GM21390 (cell line): ENCODE results near the gene ANKRD11.
"Not testable (repeated sequence)": the region's sequence is repeated elsewhere in the genome, so short reads cannot be mapped to it uniquely, and the experiment has no call there.

Experiments
- ATAC-seq: cut with Tn5 transposase; IDR thresholded peaks from one replicate; pipeline ENCODE4 v1.9.1; 2021; ENCODE audit not compliant: unreplicated experiment

ANKRD11 gene

DNA sequence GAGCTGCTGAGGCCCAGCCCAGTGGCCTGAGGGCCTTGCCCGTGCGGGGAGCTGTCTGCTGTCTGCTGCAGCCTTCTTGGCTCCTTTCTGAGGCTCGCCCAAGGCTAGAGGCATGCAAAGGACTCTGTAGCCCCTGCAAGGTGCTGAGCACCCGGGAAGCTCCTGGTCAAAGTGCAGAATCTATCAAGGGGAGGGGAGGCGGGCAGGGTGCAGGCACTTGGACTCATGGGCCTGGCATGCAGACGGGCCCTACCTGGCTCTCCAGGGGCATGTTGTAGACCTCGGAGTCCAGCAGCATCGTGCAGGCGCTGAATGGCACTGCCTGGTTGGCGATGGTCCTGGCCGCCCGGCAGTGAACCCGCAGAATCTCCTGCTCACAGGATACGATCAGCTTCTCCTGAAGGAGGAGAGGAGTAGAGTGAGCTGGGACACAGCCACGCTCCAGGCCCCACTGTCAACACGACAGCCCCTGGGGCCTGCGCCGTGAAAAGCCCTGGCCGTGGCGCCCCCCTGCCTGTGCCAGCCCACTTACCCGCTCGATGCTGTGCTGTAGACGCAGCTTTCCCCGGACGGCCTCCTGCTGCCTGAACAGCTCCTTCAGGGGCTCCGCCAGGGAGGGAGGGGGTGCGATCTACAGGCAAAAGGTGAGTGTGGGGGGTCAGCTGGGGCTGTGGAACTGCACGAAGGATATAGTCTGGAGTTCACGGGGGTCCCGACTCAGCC is 215.6 kb downstream of the ANKRD11 start:
- ATAC-seq: no peak

DNA sequence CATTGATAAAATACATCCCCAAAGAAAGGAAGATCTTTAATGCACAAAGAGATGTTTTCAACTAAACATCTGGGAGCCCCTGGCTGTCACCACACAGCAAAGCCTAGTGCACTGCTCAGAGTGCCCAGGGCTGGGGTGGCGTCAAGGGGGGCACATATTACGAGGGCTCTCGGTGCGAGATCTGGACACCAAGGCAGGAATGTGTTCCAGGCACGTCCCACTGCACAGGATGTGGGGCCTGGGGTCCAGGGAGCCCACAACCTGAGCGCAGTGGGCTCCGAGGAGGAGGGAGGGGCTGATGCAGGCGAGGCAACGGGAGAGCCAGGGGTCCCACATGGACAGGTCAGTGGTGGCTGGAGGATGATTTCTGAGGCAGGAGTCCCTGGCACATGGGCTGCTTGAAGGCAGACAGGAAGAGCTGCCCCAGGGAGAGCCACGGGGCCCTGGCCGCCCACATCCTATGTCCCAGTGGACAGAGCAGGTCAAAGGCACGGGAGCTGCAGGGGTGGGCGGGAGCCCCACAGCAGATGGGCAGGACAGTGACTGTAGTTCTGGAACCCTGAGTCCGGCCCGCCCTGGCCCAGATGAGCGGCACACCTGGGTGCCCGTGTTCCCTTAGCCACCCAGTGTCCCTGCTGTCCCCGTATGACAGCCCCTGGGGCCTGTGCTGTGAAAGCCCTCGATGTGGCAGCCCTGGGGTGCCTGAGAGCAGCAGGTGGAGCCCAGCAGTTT is 216.5 kb downstream of the ANKRD11 start:
- no peak for ATAC-seq

DNA sequence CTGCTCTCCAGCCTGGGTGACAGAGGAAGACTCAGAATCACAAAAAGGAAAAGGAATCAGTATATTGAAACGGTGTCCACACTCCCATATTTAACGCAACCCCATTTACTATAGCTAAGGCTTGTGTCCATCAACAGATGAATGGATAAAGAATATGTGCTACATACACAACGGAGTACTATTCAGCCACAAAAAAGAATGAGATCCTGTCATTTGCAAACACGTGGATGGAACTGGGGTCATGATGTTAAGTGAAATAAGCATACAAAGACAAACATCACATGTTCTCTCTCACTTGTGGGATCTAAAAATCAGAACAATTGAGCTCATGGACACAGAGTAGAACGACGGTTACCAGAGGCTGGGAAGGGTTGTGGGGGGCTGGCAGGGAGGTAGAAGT is 217.7 kb downstream of the ANKRD11 start:
- no peak for ATAC-seq

DNA sequence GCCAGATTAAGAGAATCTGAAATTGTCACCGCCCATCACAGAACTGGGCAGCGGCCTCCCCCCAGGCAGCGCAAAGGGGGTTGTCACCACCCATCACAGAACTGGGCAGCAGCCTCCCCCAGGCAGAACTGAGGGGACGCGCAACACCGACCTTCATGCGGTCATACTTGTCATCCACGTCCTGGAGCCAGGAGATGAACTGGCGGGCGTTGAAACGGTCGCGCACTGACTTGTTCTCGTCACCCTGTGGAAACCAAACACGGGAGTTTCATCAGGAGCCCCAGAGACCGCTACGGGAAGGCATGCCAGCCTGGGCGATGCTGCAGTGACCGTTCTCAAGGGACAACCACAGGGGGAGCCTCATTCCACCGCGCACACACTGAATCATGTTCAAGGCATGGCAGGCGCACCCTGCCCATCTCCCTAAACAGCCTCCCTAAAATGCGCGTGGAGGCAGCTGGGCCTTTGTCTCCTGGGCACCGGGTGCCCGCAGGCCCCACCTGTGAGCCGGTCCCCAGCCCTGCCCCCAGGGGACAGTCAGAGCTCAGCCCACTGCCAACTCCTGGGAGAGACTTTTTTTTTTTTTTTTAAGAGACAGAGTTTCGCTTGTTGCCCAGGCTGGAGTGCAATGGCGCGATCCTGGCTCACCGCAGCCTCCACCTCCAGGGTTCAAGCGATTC is 219.6 kb downstream of the ANKRD11 start:
- no peak for ATAC-seq

DNA sequence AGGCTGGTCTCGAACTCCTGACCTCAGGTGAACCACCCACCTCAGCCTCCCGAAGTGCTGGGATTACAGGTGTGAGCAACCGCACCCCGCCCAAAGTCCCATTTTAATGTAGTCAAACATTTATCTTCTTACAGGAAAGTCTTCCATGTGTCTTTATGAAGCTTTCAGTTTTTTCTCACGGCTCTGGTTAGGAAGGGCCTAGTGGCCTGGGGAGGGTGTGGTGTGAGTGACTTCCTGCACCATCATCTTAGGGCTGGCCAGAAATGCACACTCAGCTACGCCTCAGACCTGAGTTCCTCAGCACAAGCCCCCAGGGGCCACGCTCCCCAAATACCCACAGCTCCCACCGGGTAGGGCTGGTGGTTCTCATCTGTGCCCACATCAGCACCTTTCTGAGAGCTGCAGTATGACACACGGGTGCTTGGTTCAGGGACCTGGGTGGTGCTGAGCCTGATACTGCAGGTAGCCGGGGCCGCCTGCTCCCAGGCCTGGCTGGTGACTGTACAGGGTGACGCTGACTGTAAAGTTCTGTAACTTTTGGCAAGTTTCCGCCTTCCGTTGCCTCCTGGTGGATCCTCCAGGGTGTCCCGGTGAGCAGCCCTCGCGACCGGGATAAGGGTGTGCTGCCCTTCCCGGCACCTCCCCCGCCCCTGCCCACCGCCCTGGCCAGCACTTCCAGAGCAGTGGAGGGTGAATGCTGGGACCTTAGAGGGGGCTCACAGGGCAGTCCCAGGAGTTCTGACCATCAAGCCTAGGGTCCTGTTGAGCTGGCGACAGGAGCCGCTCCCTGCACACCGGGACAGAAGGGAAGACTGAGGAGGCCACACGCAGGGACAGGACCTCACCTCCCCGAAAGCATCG is 220.3 kb downstream of the ANKRD11 start:
- no peak for ATAC-seq

DNA sequence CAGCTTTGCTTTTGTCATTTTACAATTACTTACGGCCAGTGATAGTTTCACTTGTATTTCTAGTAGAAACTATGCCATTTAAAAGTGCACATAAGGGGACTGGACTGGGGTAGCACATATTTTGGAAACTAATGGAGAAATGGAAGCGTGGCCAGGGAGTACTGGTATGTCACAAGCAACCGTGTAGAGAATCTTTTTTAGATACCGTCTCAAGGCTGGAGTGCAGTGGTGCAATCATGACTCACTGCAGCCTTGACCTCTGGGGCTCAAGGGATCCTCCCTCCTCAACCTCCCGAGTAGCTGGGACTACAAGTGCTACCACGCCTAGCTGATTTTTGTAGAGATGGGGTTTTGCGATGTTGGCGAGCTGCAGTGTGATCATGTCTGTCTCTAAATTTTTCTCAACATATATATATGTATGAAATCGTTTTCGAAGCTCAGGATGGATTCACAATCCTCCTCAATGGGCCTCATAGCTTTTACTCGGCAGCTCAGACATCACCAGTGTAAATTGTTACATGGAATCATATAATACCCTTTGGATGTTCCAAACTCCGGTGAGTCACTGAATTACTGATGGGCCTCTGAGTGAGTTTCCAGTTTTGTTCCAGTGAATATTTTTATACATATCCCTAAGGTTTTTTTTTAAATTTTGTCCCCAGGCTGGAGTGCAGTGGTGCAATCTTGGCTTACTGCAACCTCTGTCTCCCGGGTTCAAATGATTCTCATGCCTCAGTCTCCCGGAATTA is 221.2 kb downstream of the ANKRD11 start:
- ATAC-seq: no peak

DNA sequence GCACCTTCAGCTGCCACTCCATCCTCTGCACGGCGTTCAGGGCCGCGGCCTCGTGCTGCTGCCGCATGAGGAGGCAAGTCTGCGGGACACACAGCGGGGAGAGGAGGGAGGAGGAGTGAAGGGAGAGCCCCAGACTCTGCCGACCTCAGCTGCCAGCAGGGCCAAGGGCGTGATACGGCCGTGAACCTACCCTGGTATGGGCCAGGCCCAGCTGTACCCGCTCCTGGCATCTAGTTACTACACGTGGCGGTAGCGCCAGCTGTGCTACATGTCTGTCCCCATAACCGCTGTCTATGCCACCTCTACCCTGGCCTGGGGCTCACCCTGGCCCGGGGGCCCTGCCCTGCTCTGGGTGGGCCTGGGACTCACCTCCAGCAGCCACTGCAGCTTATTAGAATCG is 221.8 kb downstream of the ANKRD11 start:
- ATAC-seq: no peak

DNA sequence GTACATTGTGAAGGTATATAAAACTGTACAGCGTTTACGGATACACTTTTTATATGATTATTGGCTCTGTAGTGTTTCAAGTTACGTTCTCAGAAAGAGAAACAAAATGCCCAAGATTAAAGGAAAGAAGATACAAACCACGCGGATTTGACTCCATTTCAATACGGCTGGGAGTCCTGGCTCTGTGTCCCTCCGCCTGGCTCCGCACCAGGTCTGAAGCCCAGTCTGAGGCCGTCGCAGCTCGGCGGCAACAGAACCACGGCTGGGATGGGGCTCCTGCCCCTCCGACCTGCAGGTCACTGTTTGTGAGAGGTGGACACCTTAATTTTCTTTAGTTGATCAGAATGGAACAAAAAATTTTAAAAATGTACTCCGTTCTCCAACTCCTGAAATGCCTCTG is 222.6 kb downstream of the ANKRD11 start:
- ATAC-seq: not testable (repeated sequence)

DNA sequence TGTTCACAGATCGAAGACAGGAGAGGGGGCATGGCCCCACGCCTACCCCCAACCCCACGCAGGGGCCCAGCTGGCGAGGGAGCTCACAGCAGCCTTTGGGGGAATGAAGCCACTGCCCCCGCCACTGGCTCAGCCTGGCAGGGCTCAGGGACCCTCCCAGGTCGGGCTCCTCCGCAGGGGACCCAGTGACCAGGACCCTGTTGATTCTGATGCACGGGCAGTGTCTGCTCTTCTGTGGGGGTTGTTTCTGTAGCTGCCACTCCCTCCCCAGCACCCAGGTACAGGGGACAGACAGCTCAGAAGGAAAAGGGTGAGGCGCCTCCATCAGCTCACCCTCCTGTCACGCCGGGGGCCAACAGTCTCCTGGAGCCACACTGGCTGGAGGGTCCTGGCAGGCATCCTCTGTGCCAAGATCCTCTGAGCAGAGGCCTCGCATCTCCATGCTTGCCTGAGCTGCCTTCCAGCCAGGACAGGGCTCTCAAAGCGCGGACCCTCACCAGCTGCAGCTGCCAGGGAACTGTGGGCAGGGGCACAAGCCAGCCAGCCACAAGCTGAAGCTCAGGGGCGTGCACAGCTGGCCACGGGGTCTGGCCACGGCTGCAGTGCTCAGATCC is 223.7 kb downstream of the ANKRD11 start:
- ATAC-seq: no peak

DNA sequence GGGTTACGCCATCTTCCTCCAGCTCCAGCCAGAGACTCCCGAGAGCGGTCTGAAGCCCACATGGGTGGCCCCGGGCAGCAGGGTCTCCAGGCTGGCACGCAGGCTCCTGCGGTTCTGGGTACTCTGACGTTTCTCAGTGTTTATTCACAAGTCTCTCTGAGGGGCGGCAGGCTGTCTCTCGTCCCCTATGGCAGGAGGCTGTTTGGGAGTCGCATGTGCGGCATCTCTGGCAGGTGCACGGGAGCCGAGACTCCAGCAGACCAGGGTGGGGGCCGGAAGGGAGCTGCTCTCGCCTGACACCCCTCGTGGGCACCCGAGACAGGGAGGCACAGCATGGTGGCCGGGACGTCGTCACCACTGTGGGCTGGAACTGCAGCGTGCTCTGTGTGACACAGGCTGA is 224.7 kb downstream of the ANKRD11 start:
- ATAC-seq: no peak

DNA sequence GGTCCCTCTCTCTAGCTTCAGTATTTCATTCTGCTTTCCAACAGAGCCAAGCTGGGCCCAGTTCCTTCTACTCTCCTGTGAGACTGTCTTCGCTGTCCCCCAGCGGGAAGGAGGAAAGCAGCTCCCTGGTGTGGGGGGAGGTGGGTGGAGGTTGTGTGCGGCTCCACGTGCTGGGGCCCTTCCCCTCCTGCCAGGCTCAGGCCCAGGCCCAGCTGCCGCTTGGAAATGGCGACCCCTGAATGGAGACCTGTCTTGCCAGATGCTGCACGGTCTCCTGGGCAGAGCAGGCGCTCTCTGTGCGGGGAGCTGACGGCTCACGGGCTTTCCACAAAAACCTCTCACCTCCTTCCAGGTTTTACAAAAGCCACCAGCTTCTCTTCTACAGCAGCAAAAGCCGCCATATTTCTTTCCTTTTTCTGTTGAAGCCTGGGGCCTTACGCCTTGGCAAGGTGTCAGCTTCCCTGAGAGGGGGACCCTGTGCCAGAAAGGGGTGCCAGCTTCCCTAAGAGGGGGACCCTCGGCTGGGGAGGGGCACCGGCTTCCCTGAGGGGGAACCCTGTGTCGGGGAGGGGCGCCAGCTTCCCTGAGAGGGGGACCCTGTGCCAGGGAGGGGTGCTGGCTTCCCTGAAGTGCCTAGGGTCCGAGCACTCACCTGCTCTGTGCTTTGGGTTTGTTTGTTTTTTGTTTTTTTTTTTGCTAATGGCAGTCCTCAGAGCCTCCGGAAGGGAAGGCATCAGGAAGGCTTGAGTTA is 225.4 kb downstream of the ANKRD11 start:
- no peak for ATAC-seq

DNA sequence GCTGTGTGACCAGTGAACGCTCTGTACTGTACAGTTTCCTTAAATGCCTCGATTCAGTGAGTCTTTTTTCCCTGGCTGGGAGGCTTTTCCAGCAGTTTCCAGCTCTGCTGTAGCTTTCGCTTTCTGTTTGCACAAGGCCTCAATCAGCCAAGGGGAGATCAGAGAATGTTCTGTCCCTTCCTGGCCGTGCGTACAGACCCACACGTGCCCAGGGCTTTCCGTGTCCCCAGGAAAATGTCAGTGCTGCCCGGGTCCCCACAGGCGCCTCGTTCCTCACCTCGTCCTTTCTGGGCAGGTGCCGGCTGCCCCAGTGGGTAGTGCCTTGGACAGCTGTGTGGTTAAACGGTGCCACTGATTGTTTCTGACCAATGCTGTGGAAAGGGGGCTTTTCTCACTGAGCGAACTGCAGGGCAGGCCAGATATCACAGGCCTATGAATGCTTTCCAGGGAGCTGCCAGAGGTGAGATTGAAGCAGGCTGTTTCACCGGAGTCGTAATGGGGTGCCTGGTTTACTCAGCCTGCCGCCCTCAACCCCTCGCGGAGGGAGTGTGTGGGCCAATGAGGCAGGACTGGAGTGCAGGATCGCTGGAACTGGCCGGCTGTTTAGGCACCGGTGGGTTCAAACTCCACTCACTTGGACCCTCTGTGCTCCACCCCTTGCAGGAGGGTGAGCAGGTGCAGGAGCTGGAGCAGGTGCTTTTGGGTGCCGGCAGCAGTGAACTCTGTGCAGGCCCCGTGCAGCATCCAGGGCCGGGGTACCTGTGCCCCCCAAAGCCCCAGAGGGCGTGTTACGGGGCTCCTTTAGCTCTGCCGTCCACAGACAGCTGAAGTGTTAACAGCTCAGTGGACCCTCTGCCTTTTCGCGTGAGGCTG is 228.4 kb downstream of the ANKRD11 start:
- ATAC-seq: no peak

DNA sequence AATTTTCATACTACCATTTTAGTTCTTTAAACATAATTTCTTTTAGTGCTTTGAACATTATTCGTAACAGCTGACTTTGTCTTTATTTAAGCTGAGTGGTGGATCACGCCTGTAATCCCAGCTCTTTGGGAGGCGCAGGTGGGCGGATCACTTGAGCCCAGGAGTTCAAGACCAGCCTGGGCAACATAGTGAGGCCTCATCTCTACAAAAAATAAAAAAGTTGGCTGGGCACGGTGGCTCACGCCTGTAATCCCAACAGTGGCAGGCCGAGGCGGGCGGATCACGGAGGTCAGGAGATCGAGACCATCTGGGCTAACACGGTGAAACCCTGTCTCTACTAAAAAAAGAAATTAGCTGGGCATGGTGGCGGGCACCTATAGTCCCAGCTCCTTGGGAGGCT is 230.5 kb downstream of the ANKRD11 start:
- not testable (repeated sequence) for ATAC-seq

DNA sequence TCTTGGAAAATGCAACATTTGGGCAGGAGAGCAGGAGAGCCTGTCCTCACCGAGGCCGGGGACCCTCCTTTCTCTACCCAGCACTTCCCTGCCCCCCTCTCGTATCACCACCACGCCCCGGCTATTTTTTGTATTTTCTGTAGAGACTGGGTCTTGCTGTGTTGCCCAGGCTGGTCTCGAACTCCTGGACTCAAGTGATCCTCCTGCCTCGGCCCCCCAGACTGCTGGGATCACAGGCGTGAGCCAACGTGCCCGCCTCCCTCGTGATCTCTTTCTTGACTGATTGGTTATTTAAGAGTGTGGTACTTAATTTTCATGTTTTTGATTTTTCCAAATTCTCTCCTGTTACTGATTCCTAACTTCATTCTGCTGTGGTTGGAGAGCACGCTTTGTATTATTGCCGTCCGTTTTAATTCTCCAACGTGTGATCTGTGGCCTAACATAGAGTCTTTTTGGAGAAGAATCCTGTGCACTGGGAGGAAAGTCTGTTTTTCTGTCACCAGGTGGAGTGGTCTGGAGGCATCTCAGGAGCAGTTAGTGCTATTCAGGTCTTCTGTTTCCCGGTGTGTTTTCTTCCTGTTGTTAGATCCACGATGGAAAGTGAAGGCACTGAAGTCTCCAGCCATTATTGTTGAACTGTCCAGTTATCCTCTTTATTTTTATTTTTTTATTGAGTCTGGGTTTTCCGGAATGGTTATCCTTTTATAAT is 232.4 kb downstream of the ANKRD11 start:
- no peak for ATAC-seq

DNA sequence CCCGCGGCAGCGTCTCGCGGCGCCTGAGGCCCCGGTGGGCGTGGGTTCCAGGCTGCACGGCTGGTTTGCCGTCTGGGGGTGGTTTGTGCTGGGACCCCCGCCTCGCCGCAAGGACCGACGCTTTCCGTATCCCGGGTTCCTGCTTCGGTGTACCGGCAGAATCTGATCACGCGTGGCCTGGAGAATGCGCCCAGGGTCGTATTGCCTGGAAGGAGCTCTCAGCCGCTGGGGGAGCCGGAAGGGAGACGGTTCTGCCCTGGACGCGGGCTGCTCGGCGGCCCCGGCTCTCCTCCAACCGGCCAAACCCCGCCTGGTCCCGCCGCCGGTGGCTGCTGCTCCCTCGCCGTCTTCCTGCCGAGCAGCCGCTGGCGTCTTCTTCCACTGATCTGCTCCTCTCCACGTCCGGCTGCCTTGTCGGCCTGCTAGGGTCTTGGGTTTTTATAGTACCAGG is 233.1 kb downstream of the ANKRD11 start:
- no peak for ATAC-seq

DNA sequence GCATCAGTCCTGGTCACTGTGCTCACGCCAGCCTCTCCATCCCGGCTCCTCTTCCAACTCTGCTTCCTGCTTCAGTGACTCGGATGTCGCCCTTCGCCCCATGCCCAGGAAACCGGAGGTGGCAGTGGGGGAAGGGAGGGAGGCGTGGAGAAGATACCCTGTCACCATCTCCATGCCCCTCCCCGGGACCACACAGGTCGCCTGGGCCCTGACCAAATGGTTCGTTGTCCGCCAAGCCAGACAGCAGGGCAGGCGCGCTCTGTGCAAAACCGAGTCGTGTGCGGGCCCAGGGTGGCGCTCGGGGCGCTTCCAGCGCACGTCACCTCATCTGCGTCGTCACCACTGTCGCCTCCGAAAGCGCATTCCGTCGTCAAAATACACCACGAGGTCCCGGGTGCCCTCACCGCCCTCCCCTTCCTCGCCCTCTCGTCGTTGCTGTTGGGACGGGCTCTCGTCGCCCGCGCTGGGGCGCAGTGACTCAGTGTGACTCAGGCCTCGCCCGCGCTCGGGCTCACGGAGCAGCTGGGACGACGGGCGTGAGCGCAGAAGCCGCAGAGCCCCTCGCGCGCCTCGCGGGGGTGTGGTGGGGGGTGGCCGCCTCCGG is 233.6 kb downstream of the ANKRD11 start:
- ATAC-seq: no peak
